GM19463 (cell line): ENCODE measurements around the gene SCAPER.
"Not testable (repeated sequence)": the region's sequence is repeated elsewhere in the genome, so short reads cannot be mapped to it uniquely, and the experiment has no call there.

ENCODE experiments used
- ATAC-seq: cut with Tn5 transposase; IDR thresholded peaks from one replicate; pipeline ENCODE4 v1.9.1; 2021; ENCODE audit warnings: mild to moderate bottlenecking, moderate library complexity; ENCODE audit not compliant: unreplicated experiment

SCAPER gene

DNA sequence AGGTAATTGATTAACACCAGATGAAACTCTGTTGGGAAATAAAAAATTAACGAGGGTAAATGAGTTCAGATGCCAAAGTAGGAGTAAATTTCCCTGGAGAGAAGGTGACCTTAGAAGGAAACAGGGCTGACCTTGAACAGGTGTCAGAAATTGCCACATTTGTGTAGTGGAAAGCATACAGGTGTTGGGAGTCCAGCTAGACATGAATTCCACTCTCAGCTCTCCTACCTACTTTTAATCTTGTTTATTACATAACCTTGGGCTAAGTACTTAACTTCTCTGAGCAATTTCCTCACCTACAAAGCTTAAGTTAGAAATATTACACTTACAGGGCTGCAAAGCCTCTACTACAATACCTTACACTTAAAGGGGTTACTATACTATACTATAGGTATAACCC lies 472.5 kb downstream of the SCAPER start:
- no peak for ATAC-seq

DNA sequence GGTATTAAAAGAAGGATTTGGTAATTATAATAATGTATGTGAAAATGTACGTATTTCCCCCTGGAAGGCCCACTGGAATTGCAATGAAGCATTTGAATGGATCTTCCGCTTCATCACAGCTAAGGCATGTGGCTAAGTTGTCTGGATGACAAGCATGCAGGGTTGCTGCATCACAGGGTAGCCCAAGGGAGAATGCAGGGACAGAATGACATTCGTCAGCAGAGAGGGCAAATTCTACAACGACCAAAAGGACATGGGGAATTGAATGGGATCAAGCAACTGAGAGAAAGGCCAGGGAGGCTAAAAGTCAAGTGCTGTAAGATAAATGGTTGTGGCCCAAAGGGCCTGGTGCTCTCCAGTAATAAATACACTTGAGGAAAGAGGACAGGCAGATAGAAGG lies 473.2 kb downstream of the SCAPER start:
- no peak for ATAC-seq

DNA sequence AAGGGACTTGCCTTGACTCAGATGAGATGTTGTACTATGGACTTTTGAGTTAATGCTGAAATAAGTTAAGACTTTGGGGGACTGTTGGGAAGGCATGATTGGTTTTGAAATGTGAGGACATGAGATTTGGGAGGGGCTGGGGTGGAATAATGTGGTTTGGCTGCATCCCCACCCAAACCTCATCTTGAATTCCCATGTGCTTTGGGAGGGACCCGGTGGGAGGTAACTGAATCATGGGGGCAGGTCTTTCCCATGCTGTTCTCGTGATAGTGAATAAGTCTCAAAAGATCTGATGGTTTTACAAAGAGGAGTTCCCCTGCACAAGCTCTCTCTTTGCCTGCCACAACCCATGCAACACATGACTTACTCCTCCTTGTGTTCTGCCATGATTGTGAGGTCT lies 474.4 kb downstream of the SCAPER start:
- not testable (repeated sequence) for ATAC-seq

DNA sequence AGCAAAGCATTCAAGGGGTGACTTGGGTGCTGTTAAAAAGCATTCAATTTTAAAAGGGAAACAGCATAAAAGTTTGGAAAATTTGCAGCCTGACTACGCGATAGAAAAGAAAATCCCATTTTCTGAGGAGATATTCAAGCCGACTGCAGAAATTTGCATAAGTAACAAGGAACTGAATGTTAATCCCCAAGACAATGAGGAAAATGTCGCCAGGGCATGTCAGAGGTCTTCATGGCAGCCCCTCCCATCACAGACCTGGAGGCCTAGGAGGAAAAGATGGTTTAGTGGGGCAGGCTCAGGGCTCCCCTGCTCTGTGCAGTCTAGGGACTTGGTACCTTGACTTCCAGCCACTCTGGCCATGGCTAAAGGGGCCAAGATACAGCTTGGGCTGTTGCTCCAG lies 475.5 kb downstream of the SCAPER start:
- ATAC-seq: no peak

DNA sequence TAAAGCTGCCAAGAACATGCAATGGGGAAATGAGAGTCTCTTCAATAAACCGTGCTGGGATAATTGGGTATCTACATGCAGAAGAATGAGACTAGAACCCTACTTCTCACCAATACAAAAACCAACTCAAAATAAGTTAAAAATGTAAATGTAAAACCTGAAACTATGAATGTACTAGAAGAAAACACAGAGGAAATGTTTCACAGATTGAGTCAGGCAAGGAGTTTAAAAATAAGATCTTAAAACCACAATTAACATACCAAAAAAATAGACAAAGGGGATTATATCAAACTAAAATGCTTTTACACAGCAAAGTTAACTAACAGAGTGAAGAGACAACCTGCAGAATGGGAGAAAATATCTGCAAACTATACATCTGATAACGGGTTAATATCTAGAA lies 478.2 kb downstream of the SCAPER start:
- no peak for ATAC-seq

DNA sequence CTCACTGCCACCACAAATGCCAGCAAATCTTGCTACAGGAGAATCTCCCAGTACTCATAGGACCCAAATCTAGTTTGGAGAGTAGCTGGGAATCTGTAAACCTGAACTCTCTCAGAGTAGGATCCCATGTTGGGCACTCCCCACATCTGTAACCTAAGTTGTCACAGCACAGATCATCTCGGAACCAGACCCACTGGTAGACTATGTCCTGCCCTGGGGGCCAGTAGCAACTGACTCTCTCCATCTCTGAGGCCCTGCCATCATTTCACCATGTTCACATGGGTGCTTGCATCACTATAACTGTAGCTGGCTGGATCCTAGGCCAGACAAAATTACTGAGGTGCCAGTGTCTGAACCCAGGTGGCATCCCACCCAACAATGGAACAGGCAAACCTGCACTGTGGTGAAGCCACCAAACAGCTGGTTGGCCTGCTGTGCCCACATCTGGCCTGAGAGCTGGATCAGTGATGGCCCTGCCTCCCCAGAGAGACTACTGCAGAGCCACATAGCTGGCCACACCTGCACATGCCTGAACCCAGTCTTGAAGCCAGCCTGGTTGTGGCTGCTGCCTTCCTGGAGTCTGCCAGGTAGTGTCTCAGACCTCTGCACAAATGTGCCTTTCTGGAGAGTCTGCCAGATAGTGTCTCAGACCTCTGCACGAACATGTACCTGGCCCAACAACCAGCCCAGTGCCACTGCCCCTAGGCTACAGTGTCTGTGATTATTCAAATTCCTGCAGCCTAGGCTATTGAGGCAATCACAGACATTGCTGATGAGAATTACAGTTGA lies 486.6 kb downstream of the SCAPER start:
- no peak for ATAC-seq

DNA sequence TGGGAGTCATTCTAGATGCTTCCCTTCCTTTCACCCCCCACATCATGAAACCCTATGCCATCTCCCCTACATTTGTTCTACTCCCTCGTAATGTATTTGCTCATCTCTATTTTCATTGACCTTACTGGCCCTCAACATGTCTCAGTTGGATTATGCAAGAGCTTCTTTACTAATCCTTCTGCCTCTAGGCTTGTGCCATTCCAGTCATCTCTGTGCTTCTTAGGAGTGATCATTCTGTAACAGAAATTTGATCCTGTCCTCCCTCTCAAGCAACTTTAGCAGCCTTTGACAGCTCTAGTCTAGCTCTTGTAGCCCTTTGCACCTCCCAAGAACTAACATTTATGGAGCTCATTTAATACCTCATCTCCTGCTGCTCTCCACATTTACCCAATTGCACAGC lies 503.9 kb downstream of the SCAPER start:
- ATAC-seq: no peak

DNA sequence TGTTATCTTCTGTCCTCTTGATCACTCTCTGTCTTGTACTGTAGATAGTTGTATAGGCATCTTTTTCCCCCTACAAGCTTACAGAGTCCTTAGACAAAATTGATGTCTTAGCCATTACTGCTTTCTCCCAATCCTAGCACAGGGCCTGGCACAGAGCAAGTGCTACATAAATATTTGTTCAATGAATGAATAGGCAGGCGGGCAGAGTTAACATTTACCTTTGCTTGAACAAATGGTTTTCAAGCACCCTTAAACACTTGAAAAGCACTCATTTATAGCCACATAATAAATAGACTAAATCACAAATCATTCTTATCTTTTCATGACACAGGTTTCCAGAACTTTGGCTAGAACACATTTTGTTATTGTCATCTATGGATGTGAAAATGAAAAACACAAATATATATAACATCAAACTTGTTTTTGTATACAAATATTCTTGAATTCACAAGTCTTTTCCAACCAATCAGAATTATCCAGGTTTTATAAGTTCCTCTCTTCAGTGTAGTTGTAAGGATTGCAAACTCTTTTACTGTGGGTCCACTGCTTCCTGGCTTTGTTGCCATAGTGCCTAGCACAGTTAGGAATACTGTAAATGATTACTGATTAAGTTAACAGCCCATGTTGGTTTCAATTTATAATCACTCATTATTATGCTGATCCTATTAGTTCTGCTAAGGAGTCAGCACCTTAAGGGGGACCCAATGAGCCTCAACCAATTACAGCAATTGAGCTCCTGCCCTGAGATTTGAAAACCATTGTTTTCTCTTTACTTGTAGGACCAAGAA lies 506.6 kb downstream of the SCAPER start:
- no peak for ATAC-seq

GRCh38 chr15:76393614-76394013 lies 511.5 kb downstream of the SCAPER start:
- ATAC-seq: no peak

DNA sequence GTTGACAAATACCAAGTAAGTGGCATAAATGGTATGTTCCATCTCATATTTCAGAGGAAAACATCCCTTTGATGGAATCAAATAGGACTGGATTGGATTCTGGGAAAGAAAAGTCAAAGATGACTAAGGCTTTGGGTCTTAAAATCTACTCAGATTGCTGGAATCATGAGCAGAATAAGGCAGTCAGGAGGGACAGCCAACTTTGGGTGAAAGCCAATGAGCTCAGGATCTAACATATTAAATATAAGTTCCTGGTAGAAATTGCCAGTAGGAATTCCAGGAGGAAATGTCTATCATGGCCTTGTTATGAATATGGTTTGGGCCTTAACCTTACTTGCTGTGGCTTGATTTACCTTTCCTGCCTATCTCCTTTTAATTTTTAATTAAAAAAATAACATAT lies 513.3 kb downstream of the SCAPER start:
- ATAC-seq: no peak

DNA sequence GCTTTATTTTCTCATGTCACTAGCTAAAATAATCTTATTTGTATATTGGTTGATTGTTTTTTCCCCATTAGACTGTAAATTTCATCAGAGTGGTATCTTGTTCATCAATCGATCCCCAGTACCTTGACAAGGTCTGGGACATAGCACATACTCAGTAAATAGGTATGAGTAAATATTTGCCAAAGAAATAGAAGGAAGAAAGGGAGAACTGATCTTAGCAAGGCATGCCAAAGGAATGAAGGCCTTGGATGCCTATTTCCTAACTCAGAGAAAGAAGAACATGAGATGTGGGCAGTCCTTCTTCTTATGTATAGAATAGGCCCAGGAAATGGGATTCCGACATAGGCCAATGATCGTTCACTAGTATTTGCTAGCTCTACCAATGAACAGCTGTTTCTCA lies 513.8 kb downstream of the SCAPER start:
- no peak for ATAC-seq

- no peak for ATAC-seq
Observed at GRCh38 chr15:76390571-76390970, 514.6 kb downstream of the SCAPER start.

- ATAC-seq: no peak
Observed at GRCh38 chr15:76386926-76387325, 518.2 kb downstream of the SCAPER start.

- no peak for ATAC-seq
Observed at GRCh38 chr15:76386178-76386577, 519.0 kb downstream of the SCAPER start.

GRCh38 chr15:76384409-76384808 lies 520.7 kb downstream of the SCAPER start:
- no peak for ATAC-seq

- no peak for ATAC-seq
Observed at GRCh38 chr15:76382987-76383728, 522.0 kb downstream of the SCAPER start.

GRCh38 chr15:76381366-76381765 lies 523.8 kb downstream of the SCAPER start:
- ATAC-seq: no peak

DNA sequence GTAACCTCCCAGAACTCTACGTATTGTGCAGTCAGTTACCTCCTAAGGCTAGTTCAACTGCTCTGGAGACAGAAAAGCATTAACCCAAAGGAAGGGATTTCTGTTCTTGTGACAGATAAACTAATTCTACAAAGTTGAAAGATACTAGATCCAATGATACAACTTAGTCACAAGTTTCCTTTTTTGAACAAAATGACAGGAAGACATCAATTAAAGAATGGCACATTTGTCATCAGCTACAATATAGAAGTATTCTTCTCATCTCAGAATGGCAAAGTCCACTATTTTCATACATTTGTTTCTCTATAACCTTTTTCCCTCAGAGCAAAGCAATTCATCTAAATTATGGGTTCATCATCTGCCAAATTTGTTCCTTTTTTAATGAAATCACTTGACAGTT lies 524.9 kb downstream of the SCAPER start:
- no peak for ATAC-seq

DNA sequence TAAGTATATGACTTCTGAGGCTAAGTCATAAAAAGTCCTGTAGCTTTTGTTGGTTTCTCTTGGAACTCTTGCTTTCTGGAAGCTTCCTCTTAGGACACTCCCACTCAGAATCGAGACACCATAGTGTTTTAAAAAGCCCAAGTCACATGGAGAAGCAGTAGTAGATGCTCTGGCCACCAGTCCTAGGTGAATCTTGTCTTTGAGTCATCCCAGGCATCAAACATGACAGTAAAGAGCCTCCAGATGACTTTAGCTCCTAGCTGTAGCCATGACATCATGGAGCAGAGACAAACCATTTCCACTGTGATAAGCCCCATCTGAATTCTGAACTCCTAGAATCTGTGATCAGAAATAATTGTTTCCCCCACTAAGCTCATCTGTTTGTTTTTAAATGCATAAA lies 526.4 kb downstream of the SCAPER start:
- ATAC-seq: no peak

GRCh38 chr15:76377751-76378150 lies 527.4 kb downstream of the SCAPER start:
- no peak for ATAC-seq

GRCh38 chr15:76377217-76377616 lies 527.9 kb downstream of the SCAPER start:
- no peak for ATAC-seq

DNA sequence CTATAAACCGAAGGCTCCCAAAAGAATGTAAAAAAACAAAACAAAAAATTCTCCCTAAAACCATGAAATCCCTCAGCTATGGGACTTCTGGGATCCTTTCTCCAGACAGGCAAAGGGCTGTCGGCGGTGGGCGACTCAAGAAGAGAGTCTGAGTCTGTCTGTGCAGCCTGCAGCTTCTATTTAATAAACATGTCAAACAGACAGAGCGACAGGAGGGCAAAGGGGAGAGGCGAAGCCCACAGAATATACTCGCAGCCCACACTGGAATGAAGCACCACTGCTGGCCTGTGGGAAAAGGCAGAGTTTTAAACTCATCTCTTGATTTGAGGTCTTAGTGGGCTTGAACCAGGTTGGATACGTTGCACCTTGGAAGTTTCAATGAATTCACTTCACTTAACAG lies 528.3 kb downstream of the SCAPER start:
- no peak for ATAC-seq
